ENCODE measurements around the gene LGALS12. TPM values are rescaled to one million over a fixed set of nuclear protein-coding genes. Genes with fewer than 3 reads are reported as not detected.
"Not testable (repeated sequence)": the region's sequence is repeated elsewhere in the genome, so short reads cannot be mapped to it uniquely, and the experiment has no call there.

The LGALS12 gene
- total RNA-seq, 1 experiment from 2014 or later: 1.4 TPM

DNA sequence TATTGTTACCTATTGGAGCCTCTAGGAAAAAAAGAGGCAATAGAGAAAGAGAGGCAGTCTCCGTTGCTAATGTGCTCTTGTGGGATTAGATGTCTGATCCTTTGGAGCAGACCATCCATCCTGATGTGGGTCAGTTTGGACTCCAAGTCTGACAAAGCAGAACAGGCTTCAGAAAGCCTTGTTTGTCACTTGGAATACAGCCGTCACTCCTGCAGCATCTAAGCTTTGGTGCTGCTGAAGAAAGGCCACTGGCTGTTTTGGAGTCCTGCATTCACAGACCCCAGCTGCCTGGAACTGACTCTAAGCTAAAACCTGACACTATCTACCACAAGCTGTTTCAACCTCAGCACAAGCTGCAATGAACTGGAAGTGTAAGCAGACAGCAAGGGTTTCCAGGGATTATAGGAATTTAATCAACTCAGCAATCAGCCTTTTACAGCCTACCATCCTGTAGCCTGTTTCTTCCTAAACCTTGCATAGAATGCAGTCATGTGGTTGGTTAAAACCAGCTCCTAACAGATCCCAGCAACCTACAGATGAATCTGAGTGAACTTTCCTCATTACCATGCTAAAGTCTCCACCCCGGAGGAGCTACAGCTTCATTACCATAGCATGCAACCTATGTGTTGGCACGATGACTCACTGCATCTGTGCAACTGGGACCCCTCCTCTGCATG is 27.1 kb downstream of the LGALS12 start:
- no peak for DNase-seq (ENCODE audit: low spot score)

DNA sequence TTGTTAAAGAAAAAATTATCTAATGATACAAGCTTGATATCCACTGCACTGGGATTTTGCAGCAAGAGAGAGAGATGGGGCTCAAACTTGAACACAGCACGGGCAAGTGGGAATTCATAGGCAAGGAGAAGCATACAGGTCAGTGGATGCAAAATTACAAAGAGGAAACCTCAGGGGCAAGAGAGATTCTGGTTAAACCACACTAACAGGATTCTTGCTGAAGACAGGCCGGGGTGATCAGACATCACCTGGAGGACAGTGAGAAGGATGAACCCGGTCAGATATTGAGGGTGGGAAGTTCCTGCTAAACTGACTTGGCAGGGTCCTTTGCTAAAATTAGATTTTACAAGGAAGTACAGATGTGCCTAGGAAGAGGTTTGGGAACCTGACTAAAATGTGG is 28.2 kb downstream of the LGALS12 start:
- DNase-seq (ENCODE audit: low spot score): no peak

DNA sequence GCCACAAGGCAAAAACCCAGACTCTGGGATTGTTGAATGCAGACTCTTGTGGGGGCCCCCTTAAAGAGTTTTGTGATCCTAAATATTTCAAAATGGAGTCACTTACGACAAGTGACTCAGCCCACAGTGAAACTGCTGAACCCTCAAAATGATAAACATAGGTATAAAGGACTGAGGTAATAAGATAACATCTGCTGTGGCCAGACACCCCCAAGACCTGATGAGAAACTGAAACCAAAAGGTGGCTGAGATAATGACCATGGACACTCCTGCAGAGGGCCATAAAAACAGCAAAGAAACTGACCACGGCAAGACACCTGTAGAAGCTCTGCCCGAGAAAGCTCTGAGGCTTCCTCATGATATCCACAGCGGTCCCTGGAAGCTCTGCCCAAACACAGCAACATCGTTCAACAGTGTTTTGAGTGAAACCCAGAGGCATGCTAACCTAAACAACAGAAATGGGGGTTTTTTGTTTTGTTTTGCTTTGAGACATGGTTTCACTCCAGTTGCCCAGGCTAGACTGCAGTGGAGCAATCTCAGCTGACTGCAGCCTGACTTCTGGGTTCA is 29.1 kb downstream of the LGALS12 start:
- DNase-seq (ENCODE audit: low spot score): no peak

DNA sequence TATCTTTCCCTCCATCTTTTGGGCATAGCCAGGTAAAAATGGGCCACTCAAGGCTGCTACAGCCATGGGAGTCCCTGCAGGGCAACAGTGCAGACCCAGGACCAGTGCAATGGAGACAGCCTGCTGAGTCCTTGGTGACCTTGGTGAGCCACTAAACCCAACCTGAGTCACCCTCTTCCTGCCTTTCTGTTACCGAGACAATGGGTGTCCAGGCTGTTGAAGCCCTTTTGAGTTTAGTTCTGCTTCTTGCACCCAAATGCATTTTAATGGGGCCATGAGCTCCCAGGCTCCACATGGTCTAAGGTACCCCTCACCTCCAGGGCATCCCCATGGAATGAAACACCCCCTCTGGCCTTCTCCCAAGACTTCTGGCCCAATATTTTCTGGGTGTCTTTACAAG is 29.9 kb downstream of the LGALS12 start:
- DNase-seq (ENCODE audit: low spot score): no peak

DNA sequence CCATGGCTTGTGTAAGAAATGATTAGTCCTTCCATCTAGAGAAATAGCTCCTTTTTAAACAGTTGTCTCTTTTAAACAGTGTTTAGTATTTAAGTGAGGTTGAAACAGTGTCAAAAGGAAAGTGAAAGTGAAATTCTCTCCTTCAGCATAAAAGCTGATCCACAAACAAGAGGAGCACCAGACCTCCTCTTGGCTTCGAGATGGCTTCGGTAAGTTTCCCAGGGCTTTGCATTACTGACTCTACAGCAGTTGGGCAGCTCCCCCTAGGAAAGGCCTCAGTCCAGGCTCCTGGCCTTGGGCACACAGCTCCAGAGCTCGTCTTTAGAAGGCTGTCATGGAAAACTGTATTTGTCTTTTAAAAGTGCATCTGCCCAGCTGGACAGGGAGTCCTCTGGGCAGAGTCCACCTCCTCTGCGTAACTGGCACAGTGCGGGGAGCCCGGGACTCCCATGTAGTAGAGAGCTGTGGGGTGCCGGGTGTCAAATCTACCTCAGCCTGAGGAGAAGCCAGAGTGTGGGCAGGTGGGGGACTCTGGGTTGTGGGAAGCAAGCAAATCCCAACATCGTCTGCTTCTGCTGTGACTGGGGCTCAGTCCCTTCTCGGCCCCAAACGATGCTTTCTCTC is 30.9 kb downstream of the LGALS12 start, which contains the start of gene PLAAT4:
PLAAT4 (plus strand) TSS at position 140 of the 624 bp plus-strand sequence; CDS start at position 201, 61 bp downstream.
- DNase-seq (ENCODE audit: low spot score): peak; percentile 65

DNA sequence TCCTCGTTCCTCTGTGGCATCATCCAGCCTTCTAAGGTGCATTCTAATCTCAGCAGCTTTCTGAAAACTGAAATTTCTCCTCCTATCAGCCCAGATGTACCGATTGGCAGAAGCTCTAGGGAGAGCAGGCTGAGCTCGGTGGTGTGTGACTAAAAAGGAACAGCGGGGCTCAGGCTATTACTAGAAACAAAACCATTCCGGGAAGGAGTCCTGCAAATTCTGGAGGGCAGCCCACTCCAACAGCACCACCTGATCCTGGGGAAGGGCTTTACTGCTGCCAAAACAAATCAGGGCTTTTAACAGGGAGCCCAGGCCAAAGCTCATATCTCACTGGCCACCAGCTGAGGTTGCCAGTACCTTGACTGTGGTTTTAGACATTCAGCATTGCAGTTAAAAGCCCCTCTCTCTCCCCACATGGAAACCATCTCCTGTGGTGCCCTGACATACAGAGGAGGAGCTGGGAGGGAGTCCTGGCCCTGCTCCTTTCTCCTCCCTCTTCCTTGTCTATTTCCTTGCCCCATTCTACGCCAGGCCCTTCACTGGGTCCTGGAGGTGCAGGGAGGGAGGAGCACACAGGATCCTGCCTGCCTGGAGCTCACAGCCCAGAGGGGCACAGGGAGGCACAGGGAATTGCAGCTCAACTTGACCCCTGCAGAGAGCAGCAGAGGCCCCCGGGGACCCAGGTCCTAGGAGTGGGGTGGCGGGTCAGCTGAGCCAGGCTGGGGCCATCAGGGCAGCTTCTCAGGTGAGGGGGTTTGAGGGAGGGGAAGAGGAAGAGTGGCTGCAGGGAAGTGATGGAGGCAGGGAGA is 31.6 kb downstream of the LGALS12 start:
- peak; percentile 61 for DNase-seq (ENCODE audit: low spot score)

DNA sequence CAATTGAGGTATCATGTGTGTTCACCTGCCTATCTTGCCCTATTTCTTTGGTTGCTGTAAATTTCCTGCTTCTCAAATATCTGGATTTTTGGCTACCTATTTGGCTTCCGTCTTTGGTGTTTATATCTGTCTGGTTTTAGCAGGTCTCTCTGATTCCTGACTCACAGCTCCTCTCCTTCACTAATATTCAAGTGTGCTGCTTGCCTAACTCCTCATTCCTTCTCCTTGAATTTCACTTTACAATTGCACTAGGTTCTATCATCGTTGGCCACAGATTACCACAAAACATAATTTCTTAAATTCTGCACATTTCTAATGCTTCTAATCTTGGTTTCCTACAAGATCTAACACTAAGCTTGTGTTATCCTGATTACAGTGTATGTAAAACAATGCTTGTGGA is 36.6 kb downstream of the LGALS12 start:
- DNase-seq (ENCODE audit: low spot score): not testable (repeated sequence)

DNA sequence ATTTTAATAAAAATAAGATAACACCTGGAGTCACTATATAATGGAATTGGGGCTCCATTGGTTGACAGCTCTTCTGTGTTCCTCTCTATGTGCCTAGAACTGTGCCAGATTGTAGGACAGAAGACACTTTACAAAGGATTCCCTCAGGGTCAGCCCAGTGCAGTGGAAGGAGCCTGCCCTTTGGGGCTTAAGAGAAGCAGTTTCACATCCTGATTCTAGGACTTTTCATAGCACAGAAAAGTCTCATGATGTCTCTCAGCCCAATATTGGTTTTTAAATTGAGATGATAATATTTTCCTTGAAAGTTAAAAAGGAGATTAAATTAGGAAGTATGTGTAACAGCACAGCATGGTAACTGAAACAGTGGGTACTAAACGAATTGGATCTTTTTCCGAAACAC is 37.8 kb downstream of the LGALS12 start:
- no peak for DNase-seq (ENCODE audit: low spot score)

DNA sequence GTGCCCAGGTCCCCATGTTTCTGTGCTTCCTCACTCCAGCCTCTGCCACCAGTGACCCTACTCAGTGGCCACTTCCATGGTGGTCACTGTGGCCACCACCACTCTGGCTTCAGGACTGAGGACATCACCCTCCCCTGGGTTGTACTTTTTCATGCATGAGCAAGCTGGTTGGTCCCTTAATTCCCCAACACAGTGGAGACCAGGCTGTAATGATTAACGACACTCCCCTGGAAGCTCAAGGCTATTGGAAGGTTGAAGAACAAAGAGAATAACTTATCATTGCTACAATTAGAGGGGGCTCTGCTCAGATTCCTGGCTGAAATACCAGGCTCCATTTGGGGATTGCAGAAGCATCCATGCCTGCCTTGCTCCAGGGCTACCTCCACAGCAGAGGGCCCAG is 41.2 kb downstream of the LGALS12 start:
- DNase-seq (ENCODE audit: low spot score): no peak

DNA sequence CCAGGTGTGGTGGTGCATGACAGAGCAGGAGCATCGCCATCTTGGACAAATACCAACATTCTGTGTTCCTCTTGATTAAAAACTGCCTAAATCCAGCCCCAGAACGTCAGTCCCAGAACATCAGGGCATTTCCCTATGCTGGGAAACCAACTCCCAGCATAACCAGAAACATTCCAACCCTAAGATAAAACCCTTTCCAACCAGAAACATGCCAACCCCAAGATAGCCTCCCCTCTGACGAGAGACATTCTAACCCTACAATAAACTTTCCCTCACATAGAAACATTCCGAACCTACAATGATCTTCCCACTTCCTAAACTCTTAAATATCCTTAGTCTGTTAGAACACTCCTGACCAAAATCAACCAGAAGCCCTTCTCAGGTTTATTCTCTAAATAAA is 42.3 kb downstream of the LGALS12 start:
- DNase-seq (ENCODE audit: low spot score): no peak

DNA sequence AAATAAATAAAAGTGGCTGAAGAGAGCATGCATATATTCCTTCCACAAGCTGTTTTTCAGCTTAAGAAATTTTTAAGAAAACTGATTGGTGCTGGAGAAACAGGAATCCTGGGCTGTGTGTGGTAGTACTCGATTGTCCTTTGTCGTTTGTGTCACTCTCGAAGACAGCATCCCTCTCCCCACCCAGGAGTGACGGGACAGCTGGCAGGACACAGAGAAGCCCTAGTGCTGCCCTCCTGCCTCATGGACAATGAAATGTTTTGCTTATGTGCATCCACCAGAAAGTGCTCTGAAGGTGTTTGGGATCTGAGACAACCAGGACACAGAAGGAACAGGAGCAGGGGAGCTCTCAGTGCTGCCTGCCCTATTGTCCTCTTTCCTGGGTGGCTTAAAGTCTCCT is 43.5 kb downstream of the LGALS12 start:
- no peak for DNase-seq (ENCODE audit: low spot score)

DNA sequence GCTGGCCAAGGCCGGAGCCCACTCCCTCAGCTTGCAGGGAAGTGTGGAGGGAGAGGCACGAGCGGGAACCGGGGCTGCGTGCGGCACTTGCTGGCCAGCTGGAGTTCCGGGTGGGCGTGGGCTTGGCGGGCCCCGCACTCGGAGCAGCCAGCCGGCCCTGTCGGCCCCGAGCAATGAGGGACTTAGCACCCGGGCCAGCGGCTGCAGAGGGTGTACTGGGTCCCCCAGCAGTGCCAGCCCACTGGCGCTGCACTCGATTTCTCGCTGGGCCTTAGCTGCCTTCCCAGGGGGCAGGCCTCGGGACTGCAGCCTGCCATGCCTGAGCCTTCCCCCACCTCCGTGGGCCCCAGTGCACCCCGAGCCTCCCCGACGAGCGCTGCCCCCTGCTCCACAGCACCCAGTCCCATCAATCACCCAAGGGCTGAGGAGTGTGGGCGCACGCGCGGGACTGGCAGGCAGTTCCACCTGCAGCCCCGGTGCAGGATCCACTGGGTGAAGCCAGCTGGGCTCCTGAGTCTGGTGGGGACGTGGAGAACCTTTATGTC is 44.3 kb downstream of the LGALS12 start:
- not testable (repeated sequence) for DNase-seq (ENCODE audit: low spot score)

DNA sequence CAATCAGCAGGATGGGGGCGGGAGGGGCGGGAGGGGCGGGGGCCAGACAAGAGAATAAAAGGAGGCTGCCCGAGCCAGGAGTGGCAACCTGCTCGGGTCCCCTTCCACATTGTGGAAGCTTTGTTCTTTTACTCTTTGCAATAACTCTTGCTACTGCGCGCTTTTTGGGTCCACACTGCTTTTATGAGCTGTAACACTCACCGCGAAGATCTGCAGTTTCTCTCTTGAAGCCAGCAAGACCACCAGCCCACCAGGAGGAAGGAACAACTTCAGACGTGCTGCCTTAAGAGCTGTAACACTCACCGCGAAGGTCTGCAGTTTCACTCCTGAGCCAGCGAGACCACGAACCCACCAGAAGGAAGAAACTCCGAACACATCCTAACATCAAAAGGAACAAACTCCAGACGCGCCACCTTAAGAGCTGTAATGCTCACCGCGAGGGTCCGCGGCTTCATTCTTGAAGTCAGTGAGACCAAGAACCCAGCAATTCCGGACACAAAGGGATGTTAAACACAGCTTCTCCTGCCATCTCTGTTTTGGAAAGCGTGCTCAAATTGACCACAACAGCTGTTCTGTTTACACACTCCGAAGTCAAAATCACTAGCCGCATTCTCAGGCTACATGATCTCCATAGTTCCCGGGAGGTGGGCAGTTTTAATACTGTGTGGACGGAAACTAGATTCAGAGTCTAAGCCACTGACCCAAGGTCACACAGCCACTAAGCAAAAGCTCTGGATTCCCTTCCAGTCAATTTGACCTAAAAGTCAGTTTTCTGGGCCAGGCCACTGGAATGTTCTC is 45.4 kb downstream of the LGALS12 start:
- no peak for DNase-seq (ENCODE audit: low spot score)

DNA sequence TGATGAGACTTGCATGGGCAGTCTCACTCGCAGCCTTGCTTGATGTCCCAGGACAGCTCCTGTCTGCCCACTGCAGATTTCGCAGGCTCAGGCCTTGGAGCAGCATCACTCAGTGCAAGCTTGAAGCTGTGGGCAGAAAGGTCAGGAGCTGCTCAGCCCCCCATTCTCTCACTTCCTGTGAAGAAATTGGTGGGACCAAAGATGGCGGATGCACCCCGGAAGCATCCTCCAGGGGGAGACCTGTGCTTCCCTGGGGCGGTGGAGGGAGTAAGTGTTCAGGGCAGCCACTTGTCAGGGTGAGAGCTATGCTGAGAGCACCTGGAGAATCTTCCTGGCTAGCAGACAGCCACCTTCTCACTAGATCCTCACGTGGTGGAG is 46.0 kb downstream of the LGALS12 start:
- no peak for DNase-seq (ENCODE audit: low spot score)

DNA sequence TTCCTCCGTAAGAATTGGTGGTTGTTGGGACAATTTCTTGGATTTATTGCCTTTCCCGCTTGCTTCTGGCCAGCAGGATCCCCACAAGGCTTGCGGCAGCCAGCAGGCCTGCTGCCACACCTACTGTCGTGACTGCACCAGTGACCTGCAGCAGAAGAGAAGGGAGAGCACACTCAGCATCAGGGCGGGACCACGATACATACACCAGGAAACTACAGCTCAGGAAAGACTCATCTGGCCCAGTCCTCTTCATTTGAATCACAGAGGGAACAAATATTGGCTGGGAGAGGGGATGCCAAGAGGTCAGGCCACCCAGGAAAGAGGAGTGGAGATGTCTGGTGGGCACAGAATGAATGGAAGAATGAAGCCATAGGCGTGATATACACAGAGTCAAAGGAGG is 47.0 kb downstream of the LGALS12 start:
- DNase-seq (ENCODE audit: low spot score): no peak

DNA sequence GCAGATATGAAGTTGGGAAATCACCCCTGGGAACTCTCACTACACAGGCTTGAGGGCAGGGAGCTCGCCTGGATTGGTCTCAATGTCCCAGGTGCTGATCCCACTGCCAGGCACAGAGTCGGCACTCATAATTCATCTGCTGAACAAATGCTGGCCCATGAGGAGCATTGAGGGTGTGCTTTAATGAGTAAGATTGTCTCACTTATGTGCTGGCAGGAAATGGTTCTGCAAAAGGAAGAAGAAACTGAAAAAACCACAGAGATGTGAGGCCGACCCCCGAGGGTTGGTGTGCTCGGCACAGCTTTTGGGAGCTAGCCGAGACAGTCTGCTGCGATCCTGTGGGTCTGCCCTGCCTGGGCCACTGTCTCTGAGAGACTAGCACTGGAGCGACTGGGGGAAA is 47.9 kb downstream of the LGALS12 start:
- no peak for DNase-seq (ENCODE audit: low spot score)

DNA sequence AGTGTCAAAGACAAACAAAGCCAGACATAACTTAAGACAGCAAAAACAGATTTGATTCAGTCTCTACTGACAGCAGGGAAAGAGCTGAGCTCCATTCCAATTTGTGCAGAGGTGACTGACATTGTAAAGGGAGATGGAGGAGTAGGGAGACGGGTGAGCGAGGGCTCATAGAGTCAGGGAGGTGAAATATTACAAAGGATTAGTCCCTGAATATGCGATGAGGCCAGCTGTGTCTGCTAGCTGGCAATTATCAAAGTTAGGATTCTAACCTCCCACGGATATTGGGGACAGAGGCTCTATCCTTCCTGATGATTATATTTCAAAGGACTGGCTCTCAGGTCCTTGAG is 49.0 kb downstream of the LGALS12 start:
- no peak for DNase-seq (ENCODE audit: low spot score)

DNA sequence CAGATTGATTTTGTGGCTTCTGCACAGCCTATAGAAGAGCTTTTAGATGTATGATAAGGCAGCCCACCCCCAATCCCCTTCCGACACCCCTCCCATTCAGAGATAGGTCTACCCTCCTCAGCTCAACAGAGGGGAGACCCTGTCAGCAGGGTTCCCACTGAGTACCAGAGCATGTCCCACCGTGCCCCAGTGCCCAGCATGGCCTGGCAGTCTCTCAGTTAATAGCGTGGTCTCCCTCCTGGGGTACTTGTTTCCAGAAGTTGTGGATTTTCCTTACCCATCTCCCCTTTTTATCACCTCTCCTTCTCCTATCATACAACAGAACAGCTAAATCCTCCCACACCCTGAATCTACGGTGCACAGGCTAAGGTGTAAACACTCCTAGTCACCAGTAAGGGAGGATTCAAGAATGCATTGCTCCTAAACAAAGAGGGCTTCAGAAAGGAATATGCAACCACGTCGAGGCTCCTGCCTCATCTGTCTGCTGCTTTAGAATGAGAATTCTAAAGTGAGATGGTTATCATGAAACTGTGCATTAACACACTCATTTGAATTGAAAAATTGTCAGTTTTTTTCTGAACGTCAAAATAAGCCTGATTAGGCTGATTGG is 50.6 kb downstream of the LGALS12 start:
- DNase-seq (ENCODE audit: low spot score): no peak

DNA sequence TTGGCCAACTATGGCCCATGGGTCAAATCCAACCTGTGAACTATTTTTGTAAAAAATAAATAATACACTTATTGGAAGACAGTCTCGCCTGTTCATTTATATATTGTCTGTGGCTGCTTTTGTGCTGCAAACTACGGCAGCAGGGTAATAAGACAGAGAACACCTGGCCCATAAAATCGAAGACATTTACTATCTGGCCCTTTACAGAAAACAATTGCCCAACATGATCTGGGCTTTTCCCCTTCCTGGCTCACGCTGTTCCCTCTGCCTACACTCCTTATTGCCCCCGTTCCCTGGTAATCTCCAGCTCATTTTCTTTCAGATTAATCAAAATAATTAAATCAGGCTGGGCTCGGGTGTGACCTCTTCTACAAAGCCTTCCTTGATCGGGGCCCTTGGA is 51.7 kb downstream of the LGALS12 start:
- DNase-seq (ENCODE audit: low spot score): no peak

DNA sequence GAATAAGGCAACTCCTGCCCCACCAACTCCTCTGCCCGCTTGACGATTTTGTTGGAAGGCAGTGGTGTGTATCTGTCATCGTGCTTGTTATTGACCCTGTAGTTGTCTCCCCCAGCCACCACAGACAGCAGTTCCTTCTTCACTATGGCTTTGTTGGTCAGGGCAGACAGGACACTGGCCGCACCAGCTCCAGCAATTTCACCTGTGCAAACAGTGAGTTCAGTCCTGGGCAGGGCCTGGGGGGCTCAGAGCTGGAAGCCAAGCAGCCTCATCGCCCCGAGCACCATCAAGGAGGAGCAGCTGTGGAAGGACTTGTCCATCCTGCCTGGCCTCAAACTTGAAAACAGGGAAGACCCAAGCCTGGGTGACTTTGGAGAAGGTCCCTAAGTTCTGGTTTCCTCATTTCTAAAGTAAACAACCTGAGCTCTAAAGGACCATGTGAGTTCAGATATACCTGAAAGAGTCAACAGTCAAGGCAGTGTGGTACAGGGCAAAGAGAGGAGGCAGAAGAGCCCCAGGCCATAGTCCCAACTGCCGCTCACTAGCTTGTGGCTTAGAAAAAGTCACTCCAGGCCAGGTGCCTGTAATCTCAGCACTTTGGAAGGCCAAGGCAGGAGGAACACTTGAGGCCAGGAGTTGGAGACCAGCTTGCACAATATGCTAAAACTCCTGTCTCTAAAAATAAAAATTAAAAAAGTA is 52.7 kb downstream of the LGALS12 start:
- DNase-seq (ENCODE audit: low spot score): no peak

All from H4 (cell line).